GM12891 (cell line): ENCODE measurements around the gene ACTN3.

Experiments
- PAX5 ChIP-seq: IDR thresholded peaks from 2 replicates; pipeline ENCODE4 v1.6.1; 2011; ENCODE audit warnings: low read length, moderate library complexity, mild to moderate bottlenecking; ENCODE audit not compliant: insufficient read depth, severe bottlenecking
- POLR2A ChIP-seq: IDR thresholded peaks from 2 replicates; pipeline ENCODE4 v1.6.1; 2011; ENCODE audit warnings: low read depth, low read length, control low read depth
- POLR2AphosphoS5 ChIP-seq: IDR thresholded peaks from 2 replicates; pipeline ENCODE4 v1.6.1; 2011; ENCODE audit warnings: low read depth, low read length, control low read depth
- SPI1 ChIP-seq: IDR thresholded peaks from 2 replicates; pipeline ENCODE4 v1.6.1; 2011; ENCODE audit warnings: low read depth, low read length, control low read depth

- TF ChIP-seq SPI1 (no peak), POLR2A (no peak), PAX5 (no peak), POLR2AphosphoS5 (no peak)
Observed at GRCh38 chr11:66555416-66555815, 8.7 kb downstream of the ACTN3 start.
